GM12878 (cell line): ENCODE measurements around the gene CD82.

ENCODE experiments used
- BMI1 ChIP-seq: fragments of 450-650 bp; IDR thresholded peaks from 2 replicates; pipeline ENCODE4 v1.6.1; 2016; ENCODE audit warnings: mild to moderate bottlenecking, moderate library complexity, borderline replicate concordance
- CHD2 ChIP-seq: IDR thresholded peaks from 2 replicates; pipeline ENCODE4 v1.6.1; 2011; ENCODE audit warnings: low read depth, low read length, improper control_type of control experiment, borderline replicate concordance
- DPF2 ChIP-seq: fragments of 450-650 bp; IDR thresholded peaks from 2 replicates; pipeline ENCODE4 v1.6.1; 2017; ENCODE audit warnings: mild to moderate bottlenecking
- EZH2 ChIP-seq: IDR thresholded peaks from 2 replicates; pipeline ENCODE4 v1.6.1; 2012; ENCODE audit warnings: low read depth, mild to moderate bottlenecking, control low read depth, inconsistent platforms, low read length, borderline replicate concordance; ENCODE audit not compliant: control insufficient read depth
- HCFC1 ChIP-seq: fragments of 150-350 bp; IDR thresholded peaks from 2 replicates; pipeline ENCODE4 v1.6.1; 2014; ENCODE audit warnings: low read length
- RCOR1 ChIP-seq: conservative IDR thresholded peaks from 2 replicates; pipeline ENCODE4 v1.6.1; 2012; ENCODE audit warnings: low read depth, low read length, improper control_type of control experiment
- ZNF384 ChIP-seq: IDR thresholded peaks from 2 replicates; pipeline ENCODE4 v1.6.1; 2012; ENCODE audit warnings: low read depth, mild to moderate bottlenecking, low read length, improper control_type of control experiment, borderline replicate concordance
- TF ChIP-seq, protein P1 (sequence below): IDR thresholded peaks from 2 replicates; pipeline ENCODE4 v1.6.1; 2012; ENCODE audit warnings: low read depth, low read length, improper control_type of control experiment
- TF ChIP-seq, protein P2 (sequence below), 3 experiments: IDR thresholded peaks in 2 of 3; conservative IDR thresholded peaks in 1 of 3; 2 replicates each; pipeline ENCODE4 v1.5.1; 2011; ENCODE audit warnings: low read depth in 3 of 3, low read length in 3 of 3, mild to moderate bottlenecking in 3 of 3, control low read depth in 2 of 3, moderate library complexity in 2 of 3, inconsistent platforms in 1 of 3, mixed read lengths in 1 of 3; ENCODE audit not compliant: control insufficient read depth in 2 of 3, insufficient read depth in 1 of 3; ENCODE audit errors: extremely low read depth in 1 of 3

- TF ChIP-seq EZH2: no peak
- no peak for TF ChIP-seq ZNF384
- TF ChIP-seq RCOR1: no peak
- no peak for TF ChIP-seq DPF2
- no peak for TF ChIP-seq HCFC1
- TF ChIP-seq, protein P1, sequence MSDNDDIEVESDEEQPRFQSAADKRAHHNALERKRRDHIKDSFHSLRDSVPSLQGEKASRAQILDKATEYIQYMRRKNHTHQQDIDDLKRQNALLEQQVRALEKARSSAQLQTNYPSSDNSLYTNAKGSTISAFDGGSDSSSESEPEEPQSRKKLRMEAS: no peak
- no peak for TF ChIP-seq CHD2
- TF ChIP-seq, protein P2, sequence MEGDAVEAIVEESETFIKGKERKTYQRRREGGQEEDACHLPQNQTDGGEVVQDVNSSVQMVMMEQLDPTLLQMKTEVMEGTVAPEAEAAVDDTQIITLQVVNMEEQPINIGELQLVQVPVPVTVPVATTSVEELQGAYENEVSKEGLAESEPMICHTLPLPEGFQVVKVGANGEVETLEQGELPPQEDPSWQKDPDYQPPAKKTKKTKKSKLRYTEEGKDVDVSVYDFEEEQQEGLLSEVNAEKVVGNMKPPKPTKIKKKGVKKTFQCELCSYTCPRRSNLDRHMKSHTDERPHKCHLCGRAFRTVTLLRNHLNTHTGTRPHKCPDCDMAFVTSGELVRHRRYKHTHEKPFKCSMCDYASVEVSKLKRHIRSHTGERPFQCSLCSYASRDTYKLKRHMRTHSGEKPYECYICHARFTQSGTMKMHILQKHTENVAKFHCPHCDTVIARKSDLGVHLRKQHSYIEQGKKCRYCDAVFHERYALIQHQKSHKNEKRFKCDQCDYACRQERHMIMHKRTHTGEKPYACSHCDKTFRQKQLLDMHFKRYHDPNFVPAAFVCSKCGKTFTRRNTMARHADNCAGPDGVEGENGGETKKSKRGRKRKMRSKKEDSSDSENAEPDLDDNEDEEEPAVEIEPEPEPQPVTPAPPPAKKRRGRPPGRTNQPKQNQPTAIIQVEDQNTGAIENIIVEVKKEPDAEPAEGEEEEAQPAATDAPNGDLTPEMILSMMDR (IDR thresholded peaks at IDR 0.05 in 2 of 3, conservative IDR thresholded peaks at IDR 0.05 in 1 of 3; ENCODE audit: control insufficient read depth in 2 of 3, extremely low read depth in 1 of 3, insufficient read depth in 1 of 3, low read depth in 3 of 3, low read length in 3 of 3): no peak
- TF ChIP-seq BMI1: no peak
These were observed 7.0 kb downstream of the CD82 start for GRCh38 chr11:44572436-44572835.
